Rectal smooth muscle tissue (tissue), 1 donor: Measurements from ENCODE around the gene ADA.
A peak's percentile ranks its signal among the peaks of the same experiment; 100 is the strongest.
"Not testable (repeated sequence)": the region's sequence is repeated elsewhere in the genome, so short reads cannot be mapped to it uniquely, and the experiment has no call there.

Source experiments
- H3K27ac ChIP-seq: one replicate; pipeline ENCODE4 v1.7.0; 2013; ENCODE audit warnings: low read depth, low read length, inconsistent platforms
- H3K27me3 ChIP-seq: one replicate; pipeline ENCODE4 v1.7.0; 2013; ENCODE audit warnings: low read length; ENCODE audit not compliant: control insufficient read depth, insufficient read depth
- H3K36me3 ChIP-seq: one replicate; pipeline ENCODE4 v1.7.0; 2013; ENCODE audit warnings: low read length; ENCODE audit not compliant: control insufficient read depth, insufficient read depth
- H3K4me1 ChIP-seq: one replicate; pipeline ENCODE4 v1.7.0; 2013; ENCODE audit warnings: low read length; ENCODE audit not compliant: control insufficient read depth, insufficient read depth
- H3K4me3 ChIP-seq: one replicate; pipeline ENCODE4 v1.7.0; 2013; ENCODE audit warnings: low read length
- H3K9ac ChIP-seq: one replicate; pipeline ENCODE4 v1.7.0; 2013; ENCODE audit warnings: low read length

ADA gene

DNA sequence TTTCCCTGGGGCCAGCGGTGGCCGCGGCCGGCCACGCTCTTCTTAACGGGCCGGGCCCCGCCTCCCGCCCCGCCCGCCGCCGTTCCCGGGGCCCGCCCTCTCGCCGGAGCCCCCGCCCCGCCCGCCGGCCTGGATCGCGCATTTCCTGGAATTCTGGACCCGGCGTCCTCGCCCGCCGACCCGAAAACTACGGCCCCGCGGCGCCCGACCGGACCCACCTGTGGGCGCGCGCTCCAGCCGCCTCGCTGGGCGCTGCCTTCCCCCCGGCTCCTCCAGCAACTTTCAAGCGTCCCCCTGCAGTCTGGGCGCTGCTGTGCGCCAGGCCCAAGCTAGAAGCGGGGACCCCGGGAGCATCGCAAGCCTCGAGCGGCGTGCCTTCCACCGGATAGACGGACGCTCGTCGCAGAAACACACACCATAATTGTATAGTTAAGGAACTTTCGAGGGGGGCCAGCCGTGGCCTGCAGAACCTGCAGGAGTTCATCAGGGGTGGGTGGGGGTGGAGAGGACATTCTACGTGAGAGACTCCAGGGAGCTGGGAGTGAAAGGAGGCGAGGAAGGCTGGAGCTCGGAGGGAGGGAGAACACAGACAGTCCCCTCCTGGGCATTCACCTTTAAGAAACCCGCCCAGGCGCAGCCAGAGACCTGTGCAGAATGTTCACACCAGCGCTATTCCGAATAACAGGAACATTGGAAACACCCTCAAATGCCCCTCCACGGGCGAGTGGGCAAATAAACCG lies at the start of gene ADA:
Gene ADA (minus strand): TSS at position 16 of the 740 bp plus-strand sequence. CDS start 92 bp downstream, outside the sequence.
- H3K4me1 ChIP-seq = peaks cover 6% of the 10 kb centered on the region
- peak within 1 kb of the TSS; percentile 32 for H3K9ac ChIP-seq

DNA sequence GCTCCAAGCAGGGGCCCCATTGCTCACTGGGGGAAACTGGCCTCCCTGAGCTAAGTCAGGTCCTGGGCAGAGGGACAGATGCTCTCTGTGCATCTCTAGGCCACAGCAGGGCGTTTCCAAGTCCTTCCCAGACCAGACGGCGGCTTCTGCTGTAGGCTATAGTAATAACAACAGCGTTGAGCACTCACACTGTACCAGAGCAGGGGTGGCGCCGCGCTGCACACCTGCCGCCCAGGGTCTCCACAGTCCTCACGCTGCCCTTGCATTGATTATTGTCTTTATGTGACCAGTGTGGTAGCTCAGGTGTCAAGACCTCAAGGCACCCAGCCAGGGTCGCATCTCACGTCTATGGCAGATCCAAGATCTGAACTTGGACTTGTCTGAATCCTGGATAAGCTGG lies 48.8 kb upstream of the ADA start:
- no peak overlapping the region for H3K27ac ChIP-seq
- H3K4me3 ChIP-seq = no peak overlapping the region
- H3K36me3 ChIP-seq = no peaks in the 10 kb centered on the region
- no peaks in the 10 kb centered on the region for H3K27me3 ChIP-seq
- no peak overlapping the region for H3K9ac ChIP-seq
- H3K4me1 ChIP-seq = no peaks in the 10 kb centered on the region

More for the DNA sequence above, at the start of gene ADA:
- Histone ChIP-seq H3K4me3 (peak within 1 kb of the TSS; percentile 64), H3K36me3 (no peaks in the 10 kb centered on the region), H3K27me3 (no peaks in the 10 kb centered on the region), H3K27ac (peak within 1 kb of the TSS; percentile 56)

DNA sequence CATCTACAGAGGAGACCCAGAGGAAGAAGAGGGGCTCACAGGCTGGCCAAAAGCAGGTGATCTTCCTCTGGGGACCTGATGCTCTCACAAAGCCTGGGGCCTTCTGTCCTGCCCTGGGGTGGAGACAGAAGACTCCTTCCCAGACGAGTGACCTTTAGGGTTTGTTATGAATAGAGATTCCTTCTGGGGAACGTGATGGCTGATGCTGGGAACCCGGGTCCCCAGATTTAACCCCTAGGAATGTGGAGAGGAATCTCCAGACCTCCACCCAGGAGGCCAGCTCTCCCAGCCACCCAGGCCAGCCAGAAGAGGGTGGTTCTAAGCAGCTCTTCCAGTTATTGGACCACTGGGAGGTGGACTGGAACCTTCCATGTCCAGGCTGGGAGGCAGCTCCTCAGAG lies 46.9 kb upstream of the ADA start:
- Histone ChIP-seq H3K4me1 (no peaks in the 10 kb centered on the region), H3K27ac (no peak overlapping the region), H3K9ac (no peak overlapping the region), H3K27me3 (no peaks in the 10 kb centered on the region), H3K4me3 (no peak overlapping the region), H3K36me3 (no peaks in the 10 kb centered on the region)

DNA sequence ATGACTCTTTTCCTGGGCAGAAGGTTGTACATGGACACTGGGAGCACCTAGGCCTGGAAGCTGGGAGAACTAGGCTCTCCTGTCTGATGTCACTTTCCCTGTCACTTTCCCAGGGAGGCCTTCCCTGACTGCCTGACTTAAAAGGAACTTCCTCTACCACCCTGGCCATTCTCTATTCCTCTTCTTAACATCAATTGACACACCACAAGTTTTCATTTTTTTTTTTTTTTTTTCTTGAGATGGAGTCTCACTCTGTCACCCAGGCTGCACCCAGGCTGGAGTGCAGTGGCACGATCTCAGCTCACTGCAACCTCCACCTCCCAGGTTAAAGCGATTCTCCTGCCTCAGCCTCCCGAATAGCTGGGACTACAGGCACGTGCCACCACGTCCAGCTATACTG lies 45.5 kb upstream of the ADA start:
- not testable (repeated sequence) for H3K36me3 ChIP-seq, H3K27ac ChIP-seq, H3K4me3 ChIP-seq, H3K4me1 ChIP-seq, H3K27me3 ChIP-seq, H3K9ac ChIP-seq

DNA sequence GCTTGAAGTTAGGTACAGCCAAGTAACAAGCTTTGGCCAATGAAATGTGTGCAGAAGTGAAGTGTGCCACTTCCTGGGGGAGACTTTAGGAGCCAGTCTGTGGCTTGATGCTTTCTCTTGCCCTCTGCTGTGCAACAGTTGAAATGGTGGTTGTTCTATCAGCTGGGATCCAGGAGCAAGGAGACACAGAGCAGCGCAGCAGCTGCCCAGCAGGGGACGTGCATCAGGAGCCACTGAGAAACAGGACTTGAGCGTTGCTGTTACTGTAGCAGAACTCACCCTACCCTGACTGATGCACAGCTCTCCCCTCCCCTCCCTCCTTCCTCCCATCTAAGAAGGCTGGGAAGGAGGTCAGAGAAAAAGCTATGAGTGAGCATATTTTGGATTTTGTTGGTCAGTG lies 44.8 kb upstream of the ADA start:
- H3K4me1 ChIP-seq = no peaks in the 10 kb centered on the region
- no peak overlapping the region for H3K27ac ChIP-seq
- no peaks in the 10 kb centered on the region for H3K27me3 ChIP-seq
- no peaks in the 10 kb centered on the region for H3K36me3 ChIP-seq
- no peak overlapping the region for H3K4me3 ChIP-seq
- H3K9ac ChIP-seq = no peak overlapping the region

DNA sequence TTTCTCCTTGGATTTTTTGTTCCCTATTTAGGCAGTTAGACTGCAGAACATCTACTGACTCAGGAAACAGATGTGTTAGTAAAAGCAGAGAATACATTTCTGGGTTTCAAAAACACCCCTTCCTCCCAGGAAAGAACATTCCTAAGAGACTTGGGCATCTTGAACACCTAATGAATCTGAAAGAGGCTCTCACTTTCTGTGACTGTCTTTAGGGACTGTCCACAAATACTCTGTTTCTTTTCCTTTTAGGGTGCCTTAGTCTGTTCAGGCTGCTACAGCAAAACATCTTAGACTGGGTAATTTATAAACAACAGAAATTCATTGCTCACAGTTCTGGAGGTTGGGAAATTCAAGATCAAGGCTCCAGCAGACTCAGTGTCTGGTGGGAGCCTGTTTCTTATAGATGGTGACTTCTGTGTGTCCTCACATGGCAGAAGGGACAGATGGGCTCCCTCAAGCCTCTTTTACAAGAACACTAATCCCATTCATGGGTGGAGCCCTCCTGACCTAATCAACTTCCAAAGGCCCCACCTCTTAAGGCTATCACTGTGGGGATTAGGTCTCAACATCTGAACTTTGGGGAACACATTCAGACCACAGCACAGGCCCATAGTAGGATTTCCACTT lies 44.3 kb upstream of the ADA start:
- Histone ChIP-seq H3K27me3 (no peaks in the 10 kb centered on the region), H3K4me1 (no peaks in the 10 kb centered on the region), H3K4me3 (no peak overlapping the region), H3K36me3 (no peaks in the 10 kb centered on the region), H3K27ac (no peak overlapping the region), H3K9ac (no peak overlapping the region)

DNA sequence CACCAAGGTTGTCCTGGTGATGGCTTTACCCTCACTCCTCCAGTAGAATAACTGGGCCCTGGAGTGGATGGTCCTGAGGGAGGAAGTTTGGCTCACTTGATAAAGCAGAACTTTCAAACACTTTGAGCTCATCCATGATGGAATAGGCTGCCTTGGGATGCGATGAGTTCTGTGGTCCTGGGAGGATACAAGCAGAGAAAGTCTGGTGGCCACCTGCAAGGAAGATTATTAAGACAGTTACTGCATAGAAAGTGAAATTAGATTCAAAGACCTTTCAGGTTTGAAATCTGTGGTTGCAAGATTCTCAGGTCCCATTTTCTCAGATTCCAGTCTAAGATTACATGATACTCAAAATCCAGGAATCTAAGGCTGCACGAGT lies 43.8 kb upstream of the ADA start:
- H3K36me3 ChIP-seq = no peaks in the 10 kb centered on the region
- H3K27ac ChIP-seq = no peak overlapping the region
- no peak overlapping the region for H3K9ac ChIP-seq
- H3K27me3 ChIP-seq = no peaks in the 10 kb centered on the region
- H3K4me1 ChIP-seq = no peaks in the 10 kb centered on the region
- H3K4me3 ChIP-seq = no peak overlapping the region

DNA sequence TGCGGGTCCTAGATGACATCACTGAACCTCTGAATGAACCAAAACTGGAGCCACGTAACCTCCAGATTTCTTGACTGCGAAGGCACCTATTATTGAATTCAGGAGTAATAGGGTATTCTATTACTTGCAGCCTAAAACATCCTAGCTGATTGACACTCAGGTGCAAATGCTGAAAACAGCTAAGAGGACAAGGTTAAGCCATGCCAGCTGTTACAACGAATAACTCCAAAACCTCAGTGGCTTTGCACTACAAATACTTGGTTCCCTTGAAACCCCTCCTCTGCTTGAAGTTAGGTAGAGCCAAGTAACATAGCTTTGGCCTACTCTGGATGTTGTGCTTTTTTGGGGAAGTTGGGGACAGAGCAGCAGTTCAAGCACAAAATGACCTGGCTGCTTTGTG lies 42.7 kb upstream of the ADA start:
- Histone ChIP-seq H3K9ac (no peak overlapping the region), H3K27ac (no peak overlapping the region), H3K36me3 (no peaks in the 10 kb centered on the region), H3K4me3 (no peak overlapping the region), H3K4me1 (no peaks in the 10 kb centered on the region), H3K27me3 (no peaks in the 10 kb centered on the region)

DNA sequence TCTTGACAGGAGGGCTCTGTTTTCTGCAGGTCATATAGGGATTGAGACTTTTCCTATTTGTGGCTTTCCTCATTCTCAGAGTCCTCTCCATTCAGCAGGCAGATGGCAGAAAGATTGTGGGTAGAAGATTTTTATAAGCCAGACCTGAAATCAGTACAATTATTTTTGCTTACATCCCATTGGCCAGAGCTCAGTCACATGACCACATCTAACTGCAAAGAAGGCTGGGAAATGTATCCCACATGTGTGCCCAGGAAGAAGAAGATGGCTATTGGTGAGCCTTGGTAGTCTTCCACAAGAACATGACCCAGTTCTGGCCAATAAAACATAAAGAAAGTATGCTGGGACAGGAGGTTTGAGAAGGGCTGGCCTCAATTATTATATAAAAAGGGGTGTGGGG lies 42.1 kb upstream of the ADA start:
- Histone ChIP-seq H3K36me3 (no peaks in the 10 kb centered on the region), H3K27me3 (no peaks in the 10 kb centered on the region), H3K27ac (no peak overlapping the region), H3K4me3 (no peak overlapping the region), H3K9ac (no peak overlapping the region), H3K4me1 (no peaks in the 10 kb centered on the region)

DNA sequence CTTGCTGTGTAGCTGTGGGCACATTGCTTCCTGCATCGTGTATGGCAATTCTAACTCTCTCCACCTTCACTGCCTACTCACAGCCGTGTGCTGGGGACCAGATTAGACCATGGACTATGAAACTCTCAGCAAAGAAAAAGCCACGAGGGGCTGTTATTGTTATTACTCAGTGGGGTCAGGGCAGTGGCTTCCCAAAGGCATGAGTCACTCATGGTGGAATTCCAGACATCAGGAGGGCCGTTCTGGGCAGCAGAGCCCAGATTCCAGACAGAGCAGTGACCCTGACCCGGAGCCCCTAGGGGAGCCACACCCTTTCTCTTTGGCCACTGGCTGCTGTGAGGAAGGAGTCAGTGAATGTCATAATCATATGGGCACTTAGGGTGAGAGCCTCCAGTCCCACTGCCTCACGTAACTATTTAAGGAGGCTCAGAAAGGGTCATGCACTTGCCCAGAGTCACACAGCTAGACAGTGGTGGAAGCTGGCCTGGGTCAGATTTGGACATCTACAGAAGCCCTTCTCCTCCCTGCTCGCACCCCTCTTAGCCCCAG lies 41.5 kb upstream of the ADA start:
- Histone ChIP-seq H3K9ac (no peak overlapping the region), H3K36me3 (no peaks in the 10 kb centered on the region), H3K27ac (no peak overlapping the region), H3K27me3 (no peaks in the 10 kb centered on the region), H3K4me3 (no peak overlapping the region), H3K4me1 (no peaks in the 10 kb centered on the region)

DNA sequence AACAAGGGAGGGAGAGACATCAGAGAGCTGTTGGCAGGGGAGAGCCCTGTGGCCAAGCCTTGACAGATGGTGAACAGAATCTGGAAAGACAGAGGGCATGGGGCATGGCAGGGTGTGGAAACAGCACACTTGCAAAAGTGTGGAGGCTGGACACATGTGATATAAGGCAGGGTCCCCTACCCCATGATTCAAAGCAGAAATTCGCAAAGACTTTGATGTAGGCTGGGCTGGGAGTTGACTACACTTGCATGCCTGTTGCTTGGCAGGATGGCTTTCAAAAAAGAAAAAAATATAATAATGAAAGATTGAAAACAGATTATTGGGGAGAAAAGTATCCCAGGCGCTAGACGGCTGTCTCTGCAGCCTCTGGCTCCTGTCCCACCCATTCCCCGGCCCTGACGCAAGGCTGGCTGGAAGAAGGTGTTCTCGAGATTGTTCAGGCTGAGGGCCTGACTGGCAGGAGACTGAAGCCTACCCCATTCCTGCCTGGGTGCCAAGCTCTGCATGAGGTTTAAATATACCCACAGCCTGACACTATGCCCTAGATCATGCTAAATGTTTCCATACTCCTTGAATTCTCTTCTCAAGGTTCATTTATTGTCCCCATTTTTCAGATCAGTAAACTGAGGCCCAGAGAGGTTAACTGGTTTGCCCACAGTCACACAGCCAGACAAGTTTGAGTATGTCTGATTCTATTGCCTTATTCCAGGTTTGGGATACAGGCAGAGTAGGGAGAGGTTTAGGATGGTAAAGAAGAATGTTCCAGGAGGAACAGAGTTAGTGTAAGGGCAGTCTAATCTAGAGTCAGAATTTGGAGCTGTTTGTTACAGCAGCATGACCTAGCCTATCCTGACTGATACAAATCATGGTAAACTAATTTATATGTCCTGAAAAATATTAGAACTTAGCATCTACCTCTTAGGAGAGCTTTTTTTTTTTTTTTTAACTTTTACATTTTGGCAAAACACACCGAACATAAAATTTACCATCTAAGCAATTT lies 40.2 kb upstream of the ADA start:
- no peaks in the 10 kb centered on the region for H3K27me3 ChIP-seq
- no peak overlapping the region for H3K4me3 ChIP-seq
- no peak overlapping the region for H3K27ac ChIP-seq
- H3K9ac ChIP-seq = no peak overlapping the region
- H3K4me1 ChIP-seq = no peaks in the 10 kb centered on the region
- H3K36me3 ChIP-seq = no peaks in the 10 kb centered on the region

DNA sequence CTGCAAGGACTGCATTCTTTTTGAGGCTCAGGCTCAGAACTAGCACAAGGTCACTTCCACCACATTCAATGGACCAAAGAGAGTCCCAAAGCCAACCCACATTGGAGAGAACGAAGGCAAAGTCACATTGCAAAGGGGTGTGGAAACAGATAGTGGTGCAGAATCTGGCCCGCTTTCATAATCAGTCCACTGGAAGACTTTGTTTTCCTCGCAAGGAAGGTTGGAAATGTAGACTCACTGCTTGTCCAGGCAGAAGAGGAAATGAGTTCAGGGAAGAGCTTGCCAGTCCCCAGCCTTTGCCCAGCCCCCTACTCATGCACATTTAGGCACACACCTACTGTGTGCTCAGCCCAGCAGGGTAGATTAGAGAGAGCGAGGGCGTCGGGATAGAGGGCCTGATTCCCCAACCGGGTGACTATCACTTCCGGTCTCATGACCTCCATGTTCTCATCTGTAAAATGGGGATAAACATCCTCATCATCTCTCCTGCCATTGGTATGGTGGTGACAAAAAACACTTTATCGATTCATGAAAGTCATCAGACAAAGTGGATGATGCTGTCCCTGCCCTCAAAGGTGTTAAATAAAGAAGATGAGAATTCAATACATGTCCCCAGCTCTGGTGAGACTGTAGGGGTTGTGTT lies 39.4 kb upstream of the ADA start:
- H3K9ac ChIP-seq = no peak overlapping the region
- H3K27ac ChIP-seq = no peak overlapping the region
- H3K36me3 ChIP-seq = no peaks in the 10 kb centered on the region
- no peak overlapping the region for H3K4me3 ChIP-seq
- no peaks in the 10 kb centered on the region for H3K4me1 ChIP-seq
- H3K27me3 ChIP-seq = no peaks in the 10 kb centered on the region
